SK-N-SH treated with all-trans-retinoic acid at 6 μM for 48 hours (cell line): ENCODE measurements around the gene ATG2B.

Experiments used
- CSDC2 ChIP-seq: fragments of 250-450 bp; sonication (Bioruptor Pico); IDR thresholded peaks from 2 replicates; pipeline ENCODE4 v1.5.0; 2020; ENCODE audit warnings: mild to moderate bottlenecking, moderate library complexity
- CSRNP3 ChIP-seq: fragments of 250-450 bp; sonication (Bioruptor Pico); IDR thresholded peaks from 2 replicates; pipeline ENCODE4 v1.5.1; 2021; ENCODE audit warnings: mild to moderate bottlenecking, moderate library complexity

GRCh38 chr14:96273629-96274028 is 89.5 kb downstream of the ATG2B start:
- TF ChIP-seq CSRNP3 (CRISPR knock-in tag) = no peak
- TF ChIP-seq CSDC2 (CRISPR knock-in tag) = no peak
